Measurements from ENCODE around the gene CCSER1.
"Not testable (repeated sequence)": the region's sequence is repeated elsewhere in the genome, so short reads cannot be mapped to it uniquely, and the experiment has no call there.

CCSER1 gene

GRCh38 chr4:91448668-91449330 is 1321.6 kb downstream of the CCSER1 start:
- no peak for DNase-seq

GRCh38 chr4:91454111-91454510 is 1326.9 kb downstream of the CCSER1 start:
- DNase-seq, result no peak

- DNase-seq, result not testable (repeated sequence)
Observed at GRCh38 chr4:91462566-91462965, 1335.4 kb downstream of the CCSER1 start.

GRCh38 chr4:91470671-91471070 is 1343.5 kb downstream of the CCSER1 start:
- no peak for DNase-seq

GRCh38 chr4:91471280-91471679 is 1344.1 kb downstream of the CCSER1 start:
- DNase-seq, result no peak

GRCh38 chr4:91472046-91472445 is 1344.9 kb downstream of the CCSER1 start:
- no peak for DNase-seq

- no peak for DNase-seq
Observed at GRCh38 chr4:91485415-91485814, 1358.2 kb downstream of the CCSER1 start.

GRCh38 chr4:91488946-91489345 is 1361.8 kb downstream of the CCSER1 start:
- DNase-seq, result no peak

- no peak for DNase-seq
Observed at GRCh38 chr4:91497892-91498291, 1370.7 kb downstream of the CCSER1 start.

- peak; percentile 1 for DNase-seq
Observed at GRCh38 chr4:91502365-91502764, 1375.2 kb downstream of the CCSER1 start.

- no peak for DNase-seq
Observed at GRCh38 chr4:91513326-91513725, 1386.1 kb downstream of the CCSER1 start.

GRCh38 chr4:91519155-91519554 is 1392.0 kb downstream of the CCSER1 start:
- DNase-seq, result no peak

- no peak for DNase-seq
Observed at GRCh38 chr4:91525621-91526020, 1398.4 kb downstream of the CCSER1 start.

- DNase-seq, result no peak
Observed at GRCh38 chr4:91527056-91527455, 1399.9 kb downstream of the CCSER1 start.

GRCh38 chr4:91567594-91567993 is 1440.4 kb downstream of the CCSER1 start:
- DNase-seq, result no peak

GRCh38 chr4:91577864-91578263 is 1450.7 kb downstream of the CCSER1 start:
- DNase-seq, result no peak

- no peak for DNase-seq
Observed at GRCh38 chr4:91590260-91590659, 1463.1 kb downstream of the CCSER1 start.

GRCh38 chr4:91592125-91592524 is 1464.9 kb downstream of the CCSER1 start:
- no peak for DNase-seq

- no peak for DNase-seq
Observed at GRCh38 chr4:91596718-91597117, 1469.5 kb downstream of the CCSER1 start.

- DNase-seq, result no peak
Observed at GRCh38 chr4:91598696-91599095, 1471.5 kb downstream of the CCSER1 start.

- DNase-seq, result no peak
Observed at GRCh38 chr4:91600301-91600700, 1473.1 kb downstream of the CCSER1 start.

GRCh38 chr4:91601401-91601800 is 1474.2 kb downstream of the CCSER1 start:
- no peak for DNase-seq

- DNase-seq, result no peak
Observed at GRCh38 chr4:91611782-91612181, 1484.6 kb downstream of the CCSER1 start.

- no peak for DNase-seq
Observed at GRCh38 chr4:91620952-91621351, 1493.8 kb downstream of the CCSER1 start.

GRCh38 chr4:91621446-91621845 is 1494.3 kb downstream of the CCSER1 start:
- no peak for DNase-seq

All from hematopoietic multipotent progenitor cell treated with erythropoietin and hydrocortisone succinate and interleukin-3 and kit ligand, for 4 days (in vitro differentiated cells).